Measurements from ENCODE around the gene TCTN1. TPM values are rescaled to one million over a fixed set of nuclear protein-coding genes. Genes with fewer than 3 reads are reported as not detected.

TCTN1 gene
- total and polyA plus RNA-seq, 2 donors (not counting 3 experiments of a cell fraction or from before 2014, with no cell fraction given) = 21.1 to 23.3 TPM

- no peaks in the 10 kb centered on the region for H3K27me3 ChIP-seq (ENCODE audit: control insufficient read depth in 2 of 2, insufficient read depth in 2 of 2, low read length in 2 of 2)
- H3K4me2 ChIP-seq (ENCODE audit: insufficient read depth, low read length) = peak overlapping the region; percentile 97
- FAIRE-seq = no peak
- H3K4me1 ChIP-seq (ENCODE audit: control insufficient read depth, extremely low read depth, insufficient read depth, low read length) = peaks cover 39% of the 10 kb centered on the region
- peak overlapping the region; percentile 77 to 91 (median 84) for H3K4me3 ChIP-seq (replicated peaks in 1 of 3; ENCODE audit: insufficient read depth in 1 of 3, low read depth in 1 of 3, low read length in 3 of 3)
- DNase-seq (ENCODE audit: low read depth, low spot score) = no peak
- POLR2A ChIA-PET = no interaction called here
- H3K9me1 ChIP-seq (replicated peaks; ENCODE audit: control insufficient read depth, extremely low read depth, insufficient read depth, low read length) = no peaks in the 10 kb centered on the region
- peak overlapping the region; percentile 77 for H3K9ac ChIP-seq (replicated peaks; ENCODE audit: extremely low read depth, insufficient read depth, low read length)
- no peaks in the 10 kb centered on the region for H4K20me1 ChIP-seq (replicated peaks; ENCODE audit: control insufficient read depth, extremely low read depth, insufficient read depth, low read length)
- TF ChIP-seq EZH2 (IDR thresholded peaks at IDR 0.05; ENCODE audit: borderline replicate concordance, low read depth, low read length, severe bottlenecking) (no peak), CTCF (IDR thresholded peaks at IDR 0.05; ENCODE audit: extremely low read depth in 1 of 2, insufficient read depth in 1 of 2, low read depth in 1 of 2, low read length in 2 of 2) (no peak), MYC (IDR thresholded peaks at IDR 0.05; ENCODE audit: low read depth, low read length) (no peak), MAX (IDR thresholded peaks at IDR 0.05; ENCODE audit: insufficient read depth, insufficient read length) (no peak), FOS (IDR thresholded peaks at IDR 0.05; ENCODE audit: borderline replicate concordance, insufficient read depth, low read length) (no peak)
- H3K9me3 ChIP-seq (replicated peaks; ENCODE audit: control insufficient read depth, insufficient read depth, low read length) = no peaks in the 10 kb centered on the region
- CTCF ChIA-PET = interaction anchor here (1.5 kb wide), 1 partner anchor 18 kb away, joined by 4 read pairs; no protein-coding TSS in a partner anchor
- no peaks in the 10 kb centered on the region for H3K36me3 ChIP-seq (ENCODE audit: control insufficient read depth in 2 of 2, extremely low read depth in 1 of 2, insufficient read depth in 2 of 2, low read length in 2 of 2)
- H3K79me2 ChIP-seq (ENCODE audit: control insufficient read depth, insufficient read depth, low read length) = peaks cover 57% of the 10 kb centered on the region
- dilution Hi-C loops (cut with MboI; ENCODE audit: extremely low pct_ligation_motif_present, low sequenced_read_pairs) (no loop called here), intact Hi-C loops (cut with micrococcal nuclease) (loop anchor here (1.0 to 5.0 kb wide), 2 partner anchors 115 to 116 kb away; partner anchors contain the start of genes FAM216A and GPN3)
- BruUV-seq (replicated peaks) = TSS peak; percentile 27
- H2AFZ ChIP-seq (ENCODE audit: low read depth, low read length) = no peak overlapping the region
- H3K27ac ChIP-seq (ENCODE audit: insufficient read depth, low read depth, low read length) = peak overlapping the region; percentile 7
These were observed 32.0 kb upstream of the TCTN1 start for GRCh38 chr12:110581931-110582275.
